K562 (cell line): ENCODE results near the gene CLSTN1. TPM values are rescaled to one million over a fixed set of nuclear protein-coding genes. Genes with fewer than 3 reads are reported as not detected.
A peak's percentile ranks its signal among the peaks of the same experiment; 100 is the strongest.

Experiments used
- BHLHE40 ChIP-seq: IDR thresholded peaks from 2 replicates; pipeline ENCODE4 v1.6.1; 2011; ENCODE audit warnings: low read length, improper control_type of control experiment
- CREM ChIP-seq: IDR thresholded peaks from 2 replicates; pipeline ENCODE4 v1.6.1; 2014; ENCODE audit warnings: antibody characterized with exemption, low read depth
- CXXC5 ChIP-seq: fragments of 250-450 bp; sonication (Bioruptor Pico); IDR thresholded peaks from 2 replicates; pipeline ENCODE4 v1.8.0; 2022; ENCODE audit warnings: inconsistent platforms, mild to moderate bottlenecking, moderate library complexity
- DPF2 ChIP-seq: fragments of 450-650 bp; IDR thresholded peaks from 2 replicates; pipeline ENCODE4 v1.6.1; 2016
- ESRRA ChIP-seq: fragments of 450-650 bp; IDR thresholded peaks from 2 replicates; pipeline ENCODE4 v1.6.1; 2014; ENCODE audit warnings: low read depth, mild to moderate bottlenecking, moderate library complexity, borderline replicate concordance
- ETV1 ChIP-seq: fragments of 450-650 bp; conservative IDR thresholded peaks from 2 replicates; pipeline ENCODE4 v1.6.1; 2016; ENCODE audit warnings: missing genetic modification characterization, control low read depth, low read depth, missing compliant biosample characterization
- L3MBTL2 ChIP-seq: fragments of 450-650 bp; IDR thresholded peaks from 2 replicates; pipeline ENCODE4 v1.6.1; 2016; ENCODE audit warnings: mild to moderate bottlenecking, moderate library complexity
- polyA plus RNA-seq, 8 experiments: library from polyadenylated mRNA; depleted of rRNA in 4 of 8; stranded (reverse) in 5 of 8; unstranded in 3 of 8; fragments of >200 nt; fragmentation: Nextera tagmentation in 2 of 8; fragmentation: Illumina TruSeq in 1 of 8; extraction: Ambion mirVana in 2 of 8; extraction: Trizol in 1 of 8; gene quantifications; 2 replicates each; pipeline versions ENCODE4 v1.2.1 to v1.2.3, GENCODE V29; 2011 to 2014; ENCODE audit warnings: inconsistent platforms in 1 of 8, missing spikeins in 1 of 8
- total RNA-seq, 7 experiments: library from RNA; depleted of rRNA in 6 of 7; stranded (reverse); fragments of >200 nt in 6 of 7; fragmentation: Illumina TruSeq in 2 of 7; extraction: Trizol in 2 of 7; gene quantifications; 2 replicates each; pipeline versions ENCODE4 v1.2.1 to v1.2.3, GENCODE V29; 2011 to 2021; ENCODE audit warnings: low replicate concordance in 1 of 7
- TF ChIP-seq, protein P1 (sequence below): fragments of 450-650 bp; IDR thresholded peaks from 2 replicates; pipeline ENCODE4 v1.6.1; 2016; ENCODE audit warnings: mild to moderate bottlenecking, moderate library complexity

CLSTN1 gene
- total and polyA plus RNA-seq, 9 of the 15 experiments (the other 6 are each of a cell fraction or from before 2014, with no cell fraction given) = 1.1 to 32.5 (median 13.3) TPM

DNA sequence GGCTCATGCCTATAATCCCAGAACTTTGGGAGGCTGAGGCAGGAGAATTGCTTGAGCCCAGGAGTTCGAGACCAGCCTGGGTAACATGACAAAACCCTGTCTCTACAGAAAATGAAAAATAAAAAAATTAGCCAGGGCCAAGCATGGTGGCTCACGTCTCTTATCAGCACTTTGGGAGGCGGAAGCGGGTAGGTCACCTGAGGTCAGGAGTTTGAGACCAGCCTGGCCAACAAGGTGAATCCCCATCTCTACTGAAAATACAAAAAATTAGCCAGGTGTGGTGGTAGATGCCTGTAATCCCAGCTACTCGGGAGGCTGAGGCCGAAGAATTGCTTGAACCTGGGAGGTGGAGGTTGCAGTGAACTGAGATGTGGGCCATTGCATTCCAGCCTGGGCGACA, 111.0 kb downstream of the CLSTN1 start (continued):
- TF ChIP-seq, protein P1, sequence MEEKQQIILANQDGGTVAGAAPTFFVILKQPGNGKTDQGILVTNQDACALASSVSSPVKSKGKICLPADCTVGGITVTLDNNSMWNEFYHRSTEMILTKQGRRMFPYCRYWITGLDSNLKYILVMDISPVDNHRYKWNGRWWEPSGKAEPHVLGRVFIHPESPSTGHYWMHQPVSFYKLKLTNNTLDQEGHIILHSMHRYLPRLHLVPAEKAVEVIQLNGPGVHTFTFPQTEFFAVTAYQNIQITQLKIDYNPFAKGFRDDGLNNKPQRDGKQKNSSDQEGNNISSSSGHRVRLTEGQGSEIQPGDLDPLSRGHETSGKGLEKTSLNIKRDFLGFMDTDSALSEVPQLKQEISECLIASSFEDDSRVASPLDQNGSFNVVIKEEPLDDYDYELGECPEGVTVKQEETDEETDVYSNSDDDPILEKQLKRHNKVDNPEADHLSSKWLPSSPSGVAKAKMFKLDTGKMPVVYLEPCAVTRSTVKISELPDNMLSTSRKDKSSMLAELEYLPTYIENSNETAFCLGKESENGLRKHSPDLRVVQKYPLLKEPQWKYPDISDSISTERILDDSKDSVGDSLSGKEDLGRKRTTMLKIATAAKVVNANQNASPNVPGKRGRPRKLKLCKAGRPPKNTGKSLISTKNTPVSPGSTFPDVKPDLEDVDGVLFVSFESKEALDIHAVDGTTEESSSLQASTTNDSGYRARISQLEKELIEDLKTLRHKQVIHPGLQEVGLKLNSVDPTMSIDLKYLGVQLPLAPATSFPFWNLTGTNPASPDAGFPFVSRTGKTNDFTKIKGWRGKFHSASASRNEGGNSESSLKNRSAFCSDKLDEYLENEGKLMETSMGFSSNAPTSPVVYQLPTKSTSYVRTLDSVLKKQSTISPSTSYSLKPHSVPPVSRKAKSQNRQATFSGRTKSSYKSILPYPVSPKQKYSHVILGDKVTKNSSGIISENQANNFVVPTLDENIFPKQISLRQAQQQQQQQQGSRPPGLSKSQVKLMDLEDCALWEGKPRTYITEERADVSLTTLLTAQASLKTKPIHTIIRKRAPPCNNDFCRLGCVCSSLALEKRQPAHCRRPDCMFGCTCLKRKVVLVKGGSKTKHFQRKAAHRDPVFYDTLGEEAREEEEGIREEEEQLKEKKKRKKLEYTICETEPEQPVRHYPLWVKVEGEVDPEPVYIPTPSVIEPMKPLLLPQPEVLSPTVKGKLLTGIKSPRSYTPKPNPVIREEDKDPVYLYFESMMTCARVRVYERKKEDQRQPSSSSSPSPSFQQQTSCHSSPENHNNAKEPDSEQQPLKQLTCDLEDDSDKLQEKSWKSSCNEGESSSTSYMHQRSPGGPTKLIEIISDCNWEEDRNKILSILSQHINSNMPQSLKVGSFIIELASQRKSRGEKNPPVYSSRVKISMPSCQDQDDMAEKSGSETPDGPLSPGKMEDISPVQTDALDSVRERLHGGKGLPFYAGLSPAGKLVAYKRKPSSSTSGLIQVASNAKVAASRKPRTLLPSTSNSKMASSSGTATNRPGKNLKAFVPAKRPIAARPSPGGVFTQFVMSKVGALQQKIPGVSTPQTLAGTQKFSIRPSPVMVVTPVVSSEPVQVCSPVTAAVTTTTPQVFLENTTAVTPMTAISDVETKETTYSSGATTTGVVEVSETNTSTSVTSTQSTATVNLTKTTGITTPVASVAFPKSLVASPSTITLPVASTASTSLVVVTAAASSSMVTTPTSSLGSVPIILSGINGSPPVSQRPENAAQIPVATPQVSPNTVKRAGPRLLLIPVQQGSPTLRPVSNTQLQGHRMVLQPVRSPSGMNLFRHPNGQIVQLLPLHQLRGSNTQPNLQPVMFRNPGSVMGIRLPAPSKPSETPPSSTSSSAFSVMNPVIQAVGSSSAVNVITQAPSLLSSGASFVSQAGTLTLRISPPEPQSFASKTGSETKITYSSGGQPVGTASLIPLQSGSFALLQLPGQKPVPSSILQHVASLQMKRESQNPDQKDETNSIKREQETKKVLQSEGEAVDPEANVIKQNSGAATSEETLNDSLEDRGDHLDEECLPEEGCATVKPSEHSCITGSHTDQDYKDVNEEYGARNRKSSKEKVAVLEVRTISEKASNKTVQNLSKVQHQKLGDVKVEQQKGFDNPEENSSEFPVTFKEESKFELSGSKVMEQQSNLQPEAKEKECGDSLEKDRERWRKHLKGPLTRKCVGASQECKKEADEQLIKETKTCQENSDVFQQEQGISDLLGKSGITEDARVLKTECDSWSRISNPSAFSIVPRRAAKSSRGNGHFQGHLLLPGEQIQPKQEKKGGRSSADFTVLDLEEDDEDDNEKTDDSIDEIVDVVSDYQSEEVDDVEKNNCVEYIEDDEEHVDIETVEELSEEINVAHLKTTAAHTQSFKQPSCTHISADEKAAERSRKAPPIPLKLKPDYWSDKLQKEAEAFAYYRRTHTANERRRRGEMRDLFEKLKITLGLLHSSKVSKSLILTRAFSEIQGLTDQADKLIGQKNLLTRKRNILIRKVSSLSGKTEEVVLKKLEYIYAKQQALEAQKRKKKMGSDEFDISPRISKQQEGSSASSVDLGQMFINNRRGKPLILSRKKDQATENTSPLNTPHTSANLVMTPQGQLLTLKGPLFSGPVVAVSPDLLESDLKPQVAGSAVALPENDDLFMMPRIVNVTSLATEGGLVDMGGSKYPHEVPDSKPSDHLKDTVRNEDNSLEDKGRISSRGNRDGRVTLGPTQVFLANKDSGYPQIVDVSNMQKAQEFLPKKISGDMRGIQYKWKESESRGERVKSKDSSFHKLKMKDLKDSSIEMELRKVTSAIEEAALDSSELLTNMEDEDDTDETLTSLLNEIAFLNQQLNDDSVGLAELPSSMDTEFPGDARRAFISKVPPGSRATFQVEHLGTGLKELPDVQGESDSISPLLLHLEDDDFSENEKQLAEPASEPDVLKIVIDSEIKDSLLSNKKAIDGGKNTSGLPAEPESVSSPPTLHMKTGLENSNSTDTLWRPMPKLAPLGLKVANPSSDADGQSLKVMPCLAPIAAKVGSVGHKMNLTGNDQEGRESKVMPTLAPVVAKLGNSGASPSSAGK = 0 out of 2 replicates have a peak, but pooled peaks have one; percentile 10
- TF ChIP-seq DPF2 (peak; percentile 59; the same call in 1 of the 2 replicates), L3MBTL2 (0 out of 2 replicates have a peak, but pooled peaks have one; percentile 8), CXXC5 (peak; percentile 64), ESRRA (0 out of 2 replicates have a peak, but pooled peaks have one; percentile 10), CREM (0 out of 2 replicates have a peak, but pooled peaks have one; percentile 29), BHLHE40 (peak; percentile 45; the same call in 1 of the 2 replicates), ETV1 (tag) (peak; percentile 55)
